ENCODE measurements around the gene CRYM. TPM values are rescaled to one million over a fixed set of nuclear protein-coding genes. Genes with fewer than 3 reads are reported as not detected.

Gene CRYM
- total and polyA plus RNA-seq, 10 of the 15 experiments (the other 5 are each of a cell fraction or from before 2014, with no cell fraction given) = 0.30 to 6.1 (median 3.9) TPM

- intact Hi-C loops (cut with micrococcal nuclease; ENCODE audit: unreplicated experiment) = no loop called here
- Histone ChIP-seq H2AFZ (ENCODE audit: control insufficient read depth, low read depth, low read length) (no peak within 1 kb of the TSS), H3K27me3 (replicated peaks in 1 of 2; ENCODE audit: control insufficient read depth in 2 of 2, insufficient read depth in 2 of 2, low read length in 1 of 2) (no peaks in the 10 kb centered on the region; a peak in 1 of 4 replicates), H3K27ac (ENCODE audit: control insufficient read depth, insufficient read depth) (no peak within 1 kb of the TSS), H3K9ac (ENCODE audit: control insufficient read depth, insufficient read depth, low read length) (no peak within 1 kb of the TSS), H3K36me3 (ENCODE audit: control insufficient read depth in 2 of 2, insufficient read depth in 2 of 2, low read length in 1 of 2) (no peaks in the 10 kb centered on the region), H3K9me3 (replicated peaks; ENCODE audit: control insufficient read depth, insufficient read depth, low read length) (no peaks in the 10 kb centered on the region; the same call in 2 of the 3 replicates), H4K20me1 (ENCODE audit: control insufficient read depth, insufficient read depth) (no peaks in the 10 kb centered on the region), H3K79me2 (ENCODE audit: control insufficient read depth, insufficient read depth, low read length) (no peaks in the 10 kb centered on the region), H3K4me2 (ENCODE audit: control insufficient read depth, insufficient read depth) (no peak within 1 kb of the TSS), H3K4me1 (ENCODE audit: control insufficient read depth, insufficient read depth, low read length) (no peaks in the 10 kb centered on the region), H3K4me3 (no peak within 1 kb of the TSS)
- RAD21 ChIA-PET (ENCODE audit: unreplicated experiment) = no interaction called here
- POLR2A ChIA-PET = no interaction called here
- TF ChIP-seq NFYB (IDR thresholded peaks at IDR 0.05; ENCODE audit: insufficient read depth, low read depth, low read length) (no peak), NR2C2 (IDR thresholded peaks at IDR 0.05; ENCODE audit: borderline replicate concordance, control insufficient read depth, insufficient read length, low read depth) (no peak), HDGF (IDR thresholded peaks at IDR 0.05) (no peak), SKIL (IDR thresholded peaks at IDR 0.05; ENCODE audit: low read depth, poor library complexity, severe bottlenecking) (no peak), ESRRA (IDR thresholded peaks at IDR 0.05; ENCODE audit: low read length) (no peak), SRF (IDR thresholded peaks at IDR 0.05; ENCODE audit: low read depth in 2 of 2, low read length in 2 of 2) (no peak), MEF2B (IDR thresholded peaks at IDR 0.05; ENCODE audit: partially characterized antibody, poor library complexity, severe bottlenecking) (no peak), TCF7 (IDR thresholded peaks at IDR 0.05; ENCODE audit: borderline replicate concordance) (no peak), POLR2AphosphoS5 (IDR thresholded peaks at IDR 0.05; ENCODE audit: low read length) (no peak), NFIC (IDR thresholded peaks at IDR 0.05; ENCODE audit: low read depth, low read length) (no peak), ASH2L (IDR thresholded peaks at IDR 0.05; ENCODE audit: borderline replicate concordance, low read depth) (no peak), ETV6 (conservative IDR thresholded peaks at IDR 0.05 in 1 of 2, IDR thresholded peaks at IDR 0.05 in 1 of 2; ENCODE audit: borderline replicate concordance in 1 of 2, low read depth in 1 of 2) (no peak)
- DNase-seq (ENCODE audit: low read depth, low spot score) = no peak
- CTCF ChIA-PET = interaction anchor here (2.3 kb wide), 1 partner anchor 67 kb away, joined by 6 read pairs; the partner anchor contains the start of gene CRYM
- WGBS (ENCODE audit: insufficient coverage, insufficient replicate concordance, low lambda C conversion rate, missing lambda C conversion rate) = 31% methylated on average over 5 of the region's 5 CpGs
- FAIRE-seq = no peak
- no peak for ATAC-seq
- no TSS peak for BruUV-seq (replicated peaks)
- in situ Hi-C loops (cut with MboI) = no loop called here
- SMC1A ChIA-PET (ENCODE audit: uncharacterized antibody, unreplicated experiment) = interaction anchor here (1.2 to 1.6 kb wide), 2 partner anchors 13 to 61 kb away, joined by 3 to 4 read pairs; no protein-coding TSS in a partner anchor
These were observed 66.6 kb downstream of the CRYM start, which contains the start of gene ZP2 for GRCh38 chr16:21211486-21211885. ZP2 (minus strand) TSS chr16:21211574; CDS start chr16:21211547, 27 bp downstream.

Other genes with a start within 250 kb of the CRYM start
- gene DNAH3, start 127.4 kb downstream of the CRYM start, total RNA-seq (2014; rRNA removed) = under 0.01 TPM in 1 of 2 replicates, not detected in the other
- 0.04 TPM in 1 of 2 replicates, not detected in the other for gene DNAH3, start 127.4 kb downstream of the CRYM start, total RNA-seq (2014; rRNA removed; fragmentation: Illumina TruSeq; extraction: Trizol)
- gene DNAH3, start 127.4 kb downstream of the CRYM start, total RNA-seq (2021) = not detected in 2 replicates
- 0.04 TPM in 1 of 2 replicates, not detected in the other for gene DNAH3, start 127.4 kb downstream of the CRYM start, polyA plus RNA-seq (2011; rRNA removed)
- gene DNAH3, start 127.4 kb downstream of the CRYM start, polyA plus RNA-seq (2014; fragmentation: Illumina TruSeq; extraction: Trizol) = 0.01 TPM in 1 of 2 replicates, not detected in the other
- under 1 TPM in 1 of 2 experiments, not detected in 1; under 0.01 TPM for gene DNAH3, start 127.4 kb downstream of the CRYM start, polyA plus RNA-seq (2014; fragmentation: Nextera tagmentation; extraction: Ambion mirVana)
- not detected in 2 replicates for gene DNAH3, start 127.4 kb downstream of the CRYM start, polyA plus RNA-seq (2014; rRNA removed)
- gene DNAH3, start 127.4 kb downstream of the CRYM start, polyA plus RNA-seq (2016; fragmentation: Nextera tagmentation; extraction: Ambion mirVana) = under 1 TPM in 1 of 2 experiments, not detected in 1; 0.04 TPM
- gene LDAF1, start 119.6 kb downstream of the CRYM start, total RNA-seq (2014; rRNA removed) = 6.8 and 7.6 TPM in 2 replicates
- gene LDAF1, start 119.6 kb downstream of the CRYM start, total RNA-seq (2014; rRNA removed; fragmentation: Illumina TruSeq; extraction: Trizol) = 6.3 and 7.3 TPM in 2 replicates
- 6.5 and 7.9 TPM in 2 replicates for gene LDAF1, start 119.6 kb downstream of the CRYM start, total RNA-seq (2021)
- 13.8 and 21.4 TPM in 2 replicates for gene LDAF1, start 119.6 kb downstream of the CRYM start, polyA plus RNA-seq (2011; rRNA removed)
- gene LDAF1, start 119.6 kb downstream of the CRYM start, polyA plus RNA-seq (2014; fragmentation: Illumina TruSeq; extraction: Trizol) = 7.1 and 8.3 TPM in 2 replicates
- 1 to 10 TPM; 6.8 to 8.3 TPM for gene LDAF1, start 119.6 kb downstream of the CRYM start, polyA plus RNA-seq (2014; fragmentation: Nextera tagmentation; extraction: Ambion mirVana)
- 6.2 and 6.8 TPM in 2 replicates for gene LDAF1, start 119.6 kb downstream of the CRYM start, polyA plus RNA-seq (2014; rRNA removed)
- 1 to 10 TPM; 4.6 to 4.8 TPM for gene LDAF1, start 119.6 kb downstream of the CRYM start, polyA plus RNA-seq (2016; fragmentation: Nextera tagmentation; extraction: Ambion mirVana)
- 0.17 TPM in 1 of 2 replicates, not detected in the other for gene ZP2, start 66.7 kb downstream of the CRYM start, total RNA-seq (2014; rRNA removed)
- 0.28 TPM in 1 of 2 replicates, not detected in the other for gene ZP2, start 66.7 kb downstream of the CRYM start, total RNA-seq (2014; rRNA removed; fragmentation: Illumina TruSeq; extraction: Trizol)
- 0.21 TPM in 1 of 2 replicates, not detected in the other for gene ZP2, start 66.7 kb downstream of the CRYM start, total RNA-seq (2021)
- gene ZP2, start 66.7 kb downstream of the CRYM start, polyA plus RNA-seq (2011; rRNA removed) = 0.04 and 0.11 TPM in 2 replicates
- 0.13 TPM in 1 of 2 replicates, not detected in the other for gene ZP2, start 66.7 kb downstream of the CRYM start, polyA plus RNA-seq (2014; fragmentation: Illumina TruSeq; extraction: Trizol)
- under 1 TPM; 0.13 to 0.16 TPM for gene ZP2, start 66.7 kb downstream of the CRYM start, polyA plus RNA-seq (2014; fragmentation: Nextera tagmentation; extraction: Ambion mirVana)
- 0.12 and 0.37 TPM in 2 replicates for gene ZP2, start 66.7 kb downstream of the CRYM start, polyA plus RNA-seq (2014; rRNA removed)
- under 1 TPM; 0.31 to 0.33 TPM for gene ZP2, start 66.7 kb downstream of the CRYM start, polyA plus RNA-seq (2016; fragmentation: Nextera tagmentation; extraction: Ambion mirVana)
- 0.05 TPM in 1 of 2 replicates, not detected in the other for gene ANKS4B, start 44.6 kb downstream of the CRYM start, total RNA-seq (2014; rRNA removed)
- not detected in 2 replicates for gene ANKS4B, start 44.6 kb downstream of the CRYM start, total RNA-seq (2014; rRNA removed; fragmentation: Illumina TruSeq; extraction: Trizol)
- gene ANKS4B, start 44.6 kb downstream of the CRYM start, total RNA-seq (2021) = 0.08 TPM in 1 of 2 replicates, not detected in the other
- 0.01 TPM in 1 of 2 replicates, not detected in the other for gene ANKS4B, start 44.6 kb downstream of the CRYM start, polyA plus RNA-seq (2011; rRNA removed)
- not detected in 2 replicates for gene ANKS4B, start 44.6 kb downstream of the CRYM start, polyA plus RNA-seq (2014; fragmentation: Illumina TruSeq; extraction: Trizol)
- gene ANKS4B, start 44.6 kb downstream of the CRYM start, polyA plus RNA-seq (2014; fragmentation: Nextera tagmentation; extraction: Ambion mirVana) = under 1 TPM; 0.02 to 0.11 TPM
- gene ANKS4B, start 44.6 kb downstream of the CRYM start, polyA plus RNA-seq (2014; rRNA removed) = 0.01 TPM in 1 of 2 replicates, not detected in the other
- not detected for gene ANKS4B, start 44.6 kb downstream of the CRYM start, polyA plus RNA-seq (2016; fragmentation: Nextera tagmentation; extraction: Ambion mirVana)